Rectal smooth muscle tissue (tissue), 1 donor: ENCODE data around the gene ZFPM1.

Experiments used
- H3K27ac ChIP-seq: one replicate; pipeline ENCODE4 v1.7.0; 2013; ENCODE audit warnings: low read depth, low read length, inconsistent platforms
- H3K27me3 ChIP-seq: one replicate; pipeline ENCODE4 v1.7.0; 2013; ENCODE audit warnings: low read length; ENCODE audit not compliant: control insufficient read depth, insufficient read depth
- H3K36me3 ChIP-seq: one replicate; pipeline ENCODE4 v1.7.0; 2013; ENCODE audit warnings: low read length; ENCODE audit not compliant: control insufficient read depth, insufficient read depth
- H3K4me1 ChIP-seq: one replicate; pipeline ENCODE4 v1.7.0; 2013; ENCODE audit warnings: low read length; ENCODE audit not compliant: control insufficient read depth, insufficient read depth
- H3K4me3 ChIP-seq: one replicate; pipeline ENCODE4 v1.7.0; 2013; ENCODE audit warnings: low read length
- H3K9ac ChIP-seq: one replicate; pipeline ENCODE4 v1.7.0; 2013; ENCODE audit warnings: low read length

The ZFPM1 gene

GRCh38 chr16:88526008-88526905 is 73.2 kb downstream of the ZFPM1 start:
- Histone ChIP-seq H3K36me3 (no peaks in the 10 kb centered on the region), H3K4me1 (peaks cover 4% of the 10 kb centered on the region), H3K9ac (no peak overlapping the region), H3K4me3 (no peak overlapping the region), H3K27me3 (peaks cover 3% of the 10 kb centered on the region), H3K27ac (no peak overlapping the region)

- Histone ChIP-seq H3K4me1 (peaks cover 4% of the 10 kb centered on the region), H3K27me3 (peaks cover 3% of the 10 kb centered on the region), H3K36me3 (no peaks in the 10 kb centered on the region), H3K4me3 (no peak overlapping the region), H3K27ac (no peak overlapping the region), H3K9ac (no peak overlapping the region)
These were observed 73.8 kb downstream of the ZFPM1 start for GRCh38 chr16:88526906-88527185.

GRCh38 chr16:88527186-88527936 is 74.3 kb downstream of the ZFPM1 start:
- Histone ChIP-seq H3K27me3 (peaks cover 3% of the 10 kb centered on the region), H3K9ac (no peak overlapping the region), H3K4me3 (no peak overlapping the region)

GRCh38 chr16:88527937-88528743 is 75.1 kb downstream of the ZFPM1 start:
- Histone ChIP-seq H3K27ac (no peak overlapping the region), H3K36me3 (no peaks in the 10 kb centered on the region), H3K27me3 (peaks cover 3% of the 10 kb centered on the region), H3K4me3 (no peak overlapping the region), H3K9ac (no peak overlapping the region), H3K4me1 (peaks cover 4% of the 10 kb centered on the region)

More at GRCh38 chr16:88527186-88527936, 74.3 kb downstream of the ZFPM1 start:
- Histone ChIP-seq H3K27ac (no peak overlapping the region), H3K36me3 (no peaks in the 10 kb centered on the region), H3K4me1 (peaks cover 4% of the 10 kb centered on the region)

GRCh38 chr16:88528902-88529318 is 75.8 kb downstream of the ZFPM1 start:
- no peak overlapping the region for H3K9ac ChIP-seq
- no peak overlapping the region for H3K4me3 ChIP-seq
- H3K4me1 ChIP-seq = peaks cover 4% of the 10 kb centered on the region
- no peaks in the 10 kb centered on the region for H3K36me3 ChIP-seq
- no peak overlapping the region for H3K27ac ChIP-seq
- H3K27me3 ChIP-seq = peaks cover 3% of the 10 kb centered on the region

GRCh38 chr16:88529596-88529995 is 76.5 kb downstream of the ZFPM1 start:
- H3K9ac ChIP-seq = no peak overlapping the region
- peaks cover 4% of the 10 kb centered on the region for H3K4me1 ChIP-seq
- H3K27ac ChIP-seq = no peak overlapping the region
- H3K4me3 ChIP-seq = no peak overlapping the region
- H3K27me3 ChIP-seq = peaks cover 3% of the 10 kb centered on the region
- H3K36me3 ChIP-seq = no peaks in the 10 kb centered on the region

GRCh38 chr16:88530051-88530857 is 77.2 kb downstream of the ZFPM1 start:
- Histone ChIP-seq H3K27me3 (peaks cover 3% of the 10 kb centered on the region), H3K4me1 (peaks cover 10% of the 10 kb centered on the region), H3K4me3 (no peak overlapping the region), H3K27ac (no peak overlapping the region), H3K9ac (no peak overlapping the region), H3K36me3 (no peaks in the 10 kb centered on the region)

- peaks cover 2% of the 10 kb centered on the region for H3K27me3 ChIP-seq
- H3K36me3 ChIP-seq = no peaks in the 10 kb centered on the region
- H3K4me3 ChIP-seq = no peak overlapping the region
- H3K9ac ChIP-seq = no peak overlapping the region
- no peak overlapping the region for H3K27ac ChIP-seq
- peaks cover 11% of the 10 kb centered on the region for H3K4me1 ChIP-seq
These were observed 77.8 kb downstream of the ZFPM1 start for GRCh38 chr16:88530858-88531203.

GRCh38 chr16:88531346-88531745 is 78.3 kb downstream of the ZFPM1 start:
- no peaks in the 10 kb centered on the region for H3K36me3 ChIP-seq
- H3K4me3 ChIP-seq = no peak overlapping the region
- peaks cover 11% of the 10 kb centered on the region for H3K4me1 ChIP-seq
- H3K27me3 ChIP-seq = no peaks in the 10 kb centered on the region
- no peak overlapping the region for H3K27ac ChIP-seq
- H3K9ac ChIP-seq = no peak overlapping the region

- H3K4me3 ChIP-seq = no peak overlapping the region
- no peaks in the 10 kb centered on the region for H3K36me3 ChIP-seq
- H3K4me1 ChIP-seq = peaks cover 11% of the 10 kb centered on the region
- no peak overlapping the region for H3K9ac ChIP-seq
- no peaks in the 10 kb centered on the region for H3K27me3 ChIP-seq
- H3K27ac ChIP-seq = no peak overlapping the region
These were observed 78.9 kb downstream of the ZFPM1 start for GRCh38 chr16:88531931-88532433.

- no peaks in the 10 kb centered on the region for H3K36me3 ChIP-seq
- no peak overlapping the region for H3K27ac ChIP-seq
- H3K27me3 ChIP-seq = no peaks in the 10 kb centered on the region
- peak overlapping the region; percentile 49 for H3K4me3 ChIP-seq
- H3K9ac ChIP-seq = no peak overlapping the region
- H3K4me1 ChIP-seq = peaks cover 7% of the 10 kb centered on the region
These were observed 79.6 kb downstream of the ZFPM1 start for GRCh38 chr16:88532434-88533241.
